ENCODE measurements around the gene CYYR1. TPM values are rescaled to one million over a fixed set of nuclear protein-coding genes. Genes with fewer than 3 reads are reported as not detected.

Gene CYYR1
- total RNA-seq, 1 donor from 2014 or later, result not detected

- H3K27me3 Mint-ChIP-seq, result no peaks in the 10 kb centered on the region
- H3K4me1 Mint-ChIP-seq, result no peaks in the 10 kb centered on the region
- ATAC-seq (ENCODE audit: low read depth), result no peak
- H3K4me3 Mint-ChIP-seq, result no peak overlapping the region
- no peaks in the 10 kb centered on the region for H3K36me3 Mint-ChIP-seq (ENCODE audit: low read depth)
- TF ChIP-seq, protein P1, sequence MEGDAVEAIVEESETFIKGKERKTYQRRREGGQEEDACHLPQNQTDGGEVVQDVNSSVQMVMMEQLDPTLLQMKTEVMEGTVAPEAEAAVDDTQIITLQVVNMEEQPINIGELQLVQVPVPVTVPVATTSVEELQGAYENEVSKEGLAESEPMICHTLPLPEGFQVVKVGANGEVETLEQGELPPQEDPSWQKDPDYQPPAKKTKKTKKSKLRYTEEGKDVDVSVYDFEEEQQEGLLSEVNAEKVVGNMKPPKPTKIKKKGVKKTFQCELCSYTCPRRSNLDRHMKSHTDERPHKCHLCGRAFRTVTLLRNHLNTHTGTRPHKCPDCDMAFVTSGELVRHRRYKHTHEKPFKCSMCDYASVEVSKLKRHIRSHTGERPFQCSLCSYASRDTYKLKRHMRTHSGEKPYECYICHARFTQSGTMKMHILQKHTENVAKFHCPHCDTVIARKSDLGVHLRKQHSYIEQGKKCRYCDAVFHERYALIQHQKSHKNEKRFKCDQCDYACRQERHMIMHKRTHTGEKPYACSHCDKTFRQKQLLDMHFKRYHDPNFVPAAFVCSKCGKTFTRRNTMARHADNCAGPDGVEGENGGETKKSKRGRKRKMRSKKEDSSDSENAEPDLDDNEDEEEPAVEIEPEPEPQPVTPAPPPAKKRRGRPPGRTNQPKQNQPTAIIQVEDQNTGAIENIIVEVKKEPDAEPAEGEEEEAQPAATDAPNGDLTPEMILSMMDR (IDR thresholded peaks at IDR 0.05), result no peak
- intact Hi-C loops (cut with micrococcal nuclease), result no loop called here
- ChIA-PET POLR2A (no interaction called here), CTCF (no interaction called here)
- H3K9me3 Mint-ChIP-seq, result no peaks in the 10 kb centered on the region
- H3K27ac Mint-ChIP-seq, result no peak overlapping the region
- DNase-seq, result no peak
These were observed 124.3 kb downstream of the CYYR1 start for GRCh38 chr21:26448751-26449150.

- no peaks in the 10 kb centered on the region for H3K27me3 Mint-ChIP-seq
- POLR2A ChIA-PET, result no interaction called here
- no peak overlapping the region for H3K4me3 Mint-ChIP-seq
- TF ChIP-seq, protein P1 (IDR thresholded peaks at IDR 0.05), result no peak
- intact Hi-C loops (cut with micrococcal nuclease), result no loop called here
- no peaks in the 10 kb centered on the region for H3K36me3 Mint-ChIP-seq (ENCODE audit: low read depth)
- H3K4me1 Mint-ChIP-seq, result no peaks in the 10 kb centered on the region
- H3K27ac Mint-ChIP-seq, result no peak overlapping the region
- no peaks in the 10 kb centered on the region for H3K9me3 Mint-ChIP-seq
- ATAC-seq (ENCODE audit: low read depth) (no peak), DNase-seq (no peak)
- CTCF ChIA-PET, result no interaction called here
These were observed 125.1 kb downstream of the CYYR1 start for GRCh38 chr21:26447932-26448475.

DNA sequence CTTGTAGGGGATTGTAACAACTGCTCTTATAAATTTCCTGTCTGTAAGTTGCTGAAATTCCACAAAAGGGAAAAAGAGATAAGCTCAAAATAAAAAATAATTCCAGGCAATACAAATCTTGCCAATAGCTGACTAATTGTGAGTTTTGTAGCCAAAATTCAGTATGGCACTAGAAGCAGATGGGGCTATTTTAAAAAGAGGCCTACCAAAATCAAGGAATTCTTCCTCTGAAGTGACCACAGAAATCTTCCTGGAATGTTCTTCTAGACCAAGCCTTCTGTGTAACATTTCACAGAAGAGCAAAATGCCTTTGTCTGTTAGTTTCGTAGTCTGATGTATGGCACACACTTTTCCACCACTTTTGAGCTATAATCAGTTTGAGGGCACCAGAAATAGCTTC, 127.6 kb downstream of the CYYR1 start:
- Mint-ChIP-seq H3K4me3 (no peak overlapping the region), H3K27ac (no peak overlapping the region), H3K36me3 (ENCODE audit: low read depth) (no peaks in the 10 kb centered on the region), H3K4me1 (no peaks in the 10 kb centered on the region), H3K27me3 (no peaks in the 10 kb centered on the region), H3K9me3 (no peaks in the 10 kb centered on the region)
- TF ChIP-seq, protein P1 (IDR thresholded peaks at IDR 0.05), result no peak
- ChIA-PET CTCF (no interaction called here), POLR2A (no interaction called here)
- ATAC-seq (ENCODE audit: low read depth) (no peak), DNase-seq (no peak)
- intact Hi-C loops (cut with micrococcal nuclease), result no loop called here

- Mint-ChIP-seq H3K9me3 (no peaks in the 10 kb centered on the region), H3K36me3 (ENCODE audit: low read depth) (no peaks in the 10 kb centered on the region), H3K27me3 (no peaks in the 10 kb centered on the region), H3K4me1 (no peaks in the 10 kb centered on the region), H3K27ac (no peak overlapping the region), H3K4me3 (no peak overlapping the region)
- intact Hi-C loops (cut with micrococcal nuclease), result no loop called here
- DNase-seq, result no peak
- TF ChIP-seq, protein P1 (IDR thresholded peaks at IDR 0.05), result no peak
- no peak for ATAC-seq (ENCODE audit: low read depth)
- ChIA-PET POLR2A (no interaction called here), CTCF (no interaction called here)
These were observed 128.4 kb downstream of the CYYR1 start for GRCh38 chr21:26444646-26445045.

- ChIA-PET POLR2A (no interaction called here), CTCF (no interaction called here)
- intact Hi-C loops (cut with micrococcal nuclease), result no loop called here
- H3K9me3 Mint-ChIP-seq, result no peaks in the 10 kb centered on the region
- no peaks in the 10 kb centered on the region for H3K27me3 Mint-ChIP-seq
- no peak overlapping the region for H3K4me3 Mint-ChIP-seq
- no peaks in the 10 kb centered on the region for H3K36me3 Mint-ChIP-seq (ENCODE audit: low read depth)
- ATAC-seq (ENCODE audit: low read depth) (no peak), DNase-seq (no peak)
- TF ChIP-seq, protein P1 (IDR thresholded peaks at IDR 0.05), result no peak
- no peaks in the 10 kb centered on the region for H3K4me1 Mint-ChIP-seq
- H3K27ac Mint-ChIP-seq, result no peak overlapping the region
These were observed 129.2 kb downstream of the CYYR1 start for GRCh38 chr21:26443867-26444266.

Data from activated B cell treated with CpG ODN at 0.5 μM for 24 hours (primary cell).